ENCODE results near the gene NR2C2AP.

DNA sequence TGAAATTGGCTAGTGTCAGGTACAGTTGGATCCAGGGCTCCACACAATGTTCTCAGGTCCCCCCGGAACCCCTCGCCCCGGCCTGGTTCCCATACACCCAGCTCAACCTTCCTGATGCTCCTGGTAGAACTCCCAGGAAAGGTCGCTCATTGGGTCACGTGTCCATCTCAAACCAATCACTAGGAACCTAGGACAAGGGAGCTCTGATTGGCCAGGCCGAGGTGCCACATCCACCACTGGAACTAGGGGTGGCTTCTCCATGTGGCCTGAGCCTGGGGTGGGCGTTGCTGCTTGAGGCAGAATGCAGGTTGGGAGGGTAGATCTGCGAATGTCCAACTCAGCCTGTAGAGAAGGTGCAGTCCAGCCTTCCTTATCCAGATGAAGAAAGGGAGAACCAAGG lies 26.3 kb downstream of the NR2C2AP start:
- TF ChIP-seq, protein P1, sequence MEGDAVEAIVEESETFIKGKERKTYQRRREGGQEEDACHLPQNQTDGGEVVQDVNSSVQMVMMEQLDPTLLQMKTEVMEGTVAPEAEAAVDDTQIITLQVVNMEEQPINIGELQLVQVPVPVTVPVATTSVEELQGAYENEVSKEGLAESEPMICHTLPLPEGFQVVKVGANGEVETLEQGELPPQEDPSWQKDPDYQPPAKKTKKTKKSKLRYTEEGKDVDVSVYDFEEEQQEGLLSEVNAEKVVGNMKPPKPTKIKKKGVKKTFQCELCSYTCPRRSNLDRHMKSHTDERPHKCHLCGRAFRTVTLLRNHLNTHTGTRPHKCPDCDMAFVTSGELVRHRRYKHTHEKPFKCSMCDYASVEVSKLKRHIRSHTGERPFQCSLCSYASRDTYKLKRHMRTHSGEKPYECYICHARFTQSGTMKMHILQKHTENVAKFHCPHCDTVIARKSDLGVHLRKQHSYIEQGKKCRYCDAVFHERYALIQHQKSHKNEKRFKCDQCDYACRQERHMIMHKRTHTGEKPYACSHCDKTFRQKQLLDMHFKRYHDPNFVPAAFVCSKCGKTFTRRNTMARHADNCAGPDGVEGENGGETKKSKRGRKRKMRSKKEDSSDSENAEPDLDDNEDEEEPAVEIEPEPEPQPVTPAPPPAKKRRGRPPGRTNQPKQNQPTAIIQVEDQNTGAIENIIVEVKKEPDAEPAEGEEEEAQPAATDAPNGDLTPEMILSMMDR (IDR thresholded peaks at IDR 0.05; ENCODE audit: low read length), result no peak
- TF ChIP-seq EZH2 (optimal IDR thresholded peaks at IDR 0.05; ENCODE audit: low read depth, low read length), result no peak

Data from MM.1S (cell line).